HG02623 (cell line): ENCODE measurements around the gene TYRO3.

ENCODE experiments used
- ATAC-seq: cut with Tn5 transposase; IDR thresholded peaks from one replicate; pipeline ENCODE4 v1.9.1; 2021; ENCODE audit warnings: moderate library complexity; ENCODE audit not compliant: unreplicated experiment

TYRO3 gene

DNA sequence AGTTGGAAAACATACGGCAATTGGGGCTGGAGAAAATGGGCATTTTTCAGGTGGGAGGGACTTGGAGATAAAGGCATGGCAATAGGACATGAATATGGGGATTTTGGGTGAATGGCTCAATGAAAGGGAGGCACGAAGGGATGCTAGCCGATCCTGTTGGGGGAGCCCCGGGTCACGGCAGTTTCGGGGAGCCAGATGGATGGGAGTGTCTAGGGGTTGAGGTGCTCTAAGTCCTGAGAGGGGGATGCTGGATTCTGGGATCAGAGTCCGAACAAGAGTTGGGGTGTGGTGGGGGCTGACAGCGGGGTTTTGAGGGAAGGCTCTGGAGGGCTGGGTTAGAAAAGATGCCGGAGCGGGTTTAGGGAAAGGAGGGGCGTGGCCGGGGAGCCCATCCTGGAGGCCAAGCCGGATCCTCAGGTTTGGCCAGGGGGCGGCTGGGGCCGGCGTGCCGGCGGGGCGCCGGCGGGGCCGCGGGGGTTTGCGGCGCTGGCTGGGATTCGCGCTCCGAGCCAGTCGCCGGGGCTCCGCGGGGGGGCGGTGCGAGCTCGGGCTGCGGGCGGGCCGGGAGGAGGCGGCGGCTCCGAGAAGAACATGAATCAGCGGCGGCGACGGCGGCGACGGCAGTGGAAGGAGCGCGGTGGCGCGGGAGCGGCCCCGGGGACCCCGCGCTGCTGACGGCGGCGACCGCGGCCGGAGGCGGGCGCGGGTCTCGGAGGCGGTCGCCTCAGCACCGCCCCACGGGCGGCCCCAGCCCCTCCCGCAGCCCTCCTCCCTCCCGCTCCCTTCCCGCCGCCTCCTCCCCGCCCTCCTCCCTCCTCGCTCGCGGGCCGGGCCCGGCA lies at the start of gene TYRO3:
Gene TYRO3 (plus strand): TSS at position 813 of the 839 bp plus-strand sequence. CDS start 46 bp downstream, outside the sequence.
- no peak for ATAC-seq

DNA sequence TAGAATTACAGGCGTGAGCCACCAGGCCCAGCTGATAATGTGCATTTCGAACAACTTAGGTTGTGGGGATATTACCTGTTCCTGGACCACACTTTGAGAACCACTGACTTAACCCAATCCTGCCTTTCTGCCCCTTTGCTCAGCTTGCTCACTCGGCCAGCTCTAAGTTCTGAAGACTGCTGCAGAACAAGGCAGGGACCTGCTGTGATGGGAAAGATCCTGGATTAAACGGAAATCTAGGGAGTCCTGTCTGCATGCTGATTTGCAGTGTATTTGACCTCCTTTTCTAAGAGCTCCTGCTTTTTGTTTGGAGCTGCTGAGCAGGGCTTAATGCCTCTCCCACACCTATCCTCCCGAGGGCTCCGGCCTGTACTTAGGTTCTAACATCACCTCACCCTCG lies 48.3 kb upstream of the TYRO3 start:
- no peak for ATAC-seq

GRCh38 chr15:41511331-41511898 lies 47.6 kb upstream of the TYRO3 start:
- no peak for ATAC-seq

DNA sequence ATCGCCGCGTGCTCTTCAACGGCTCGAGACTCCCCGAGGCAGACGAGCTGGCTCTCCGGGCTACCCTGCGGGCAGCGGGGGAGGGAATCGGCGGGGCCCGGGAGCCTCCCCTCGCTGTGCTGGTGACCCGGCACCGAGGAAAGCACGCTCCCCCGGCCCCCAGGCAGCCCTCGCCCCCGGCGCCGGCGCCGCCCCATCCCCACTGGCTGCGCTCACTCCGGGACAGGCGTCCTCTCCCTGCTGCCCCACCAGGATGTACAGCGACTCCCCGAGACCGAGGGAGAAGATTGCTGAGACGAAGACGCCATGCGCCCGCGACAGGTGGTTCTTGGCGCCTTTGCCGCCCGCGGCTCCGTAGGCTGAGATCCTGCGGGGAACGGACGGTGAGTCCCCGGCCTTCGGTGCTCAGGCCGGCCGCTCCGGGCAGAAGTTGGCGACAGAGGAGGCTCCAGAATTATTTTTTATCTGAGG lies 47.1 kb upstream of the TYRO3 start:
- ATAC-seq, result no peak

GRCh38 chr15:41512512-41512939 lies 46.5 kb upstream of the TYRO3 start:
- ATAC-seq, result no peak

GRCh38 chr15:41512940-41513505 lies 46.0 kb upstream of the TYRO3 start:
- no peak for ATAC-seq

GRCh38 chr15:41513506-41514227 lies 45.3 kb upstream of the TYRO3 start, which contains the start of gene LTK:
Gene LTK, minus strand, starts transcription at chr15:41513827. Its CDS starts 118 bp downstream, at chr15:41513709.
- no peak for ATAC-seq

- no peak for ATAC-seq
Observed at GRCh38 chr15:41517895-41518449, 41.0 kb upstream of the TYRO3 start.

DNA sequence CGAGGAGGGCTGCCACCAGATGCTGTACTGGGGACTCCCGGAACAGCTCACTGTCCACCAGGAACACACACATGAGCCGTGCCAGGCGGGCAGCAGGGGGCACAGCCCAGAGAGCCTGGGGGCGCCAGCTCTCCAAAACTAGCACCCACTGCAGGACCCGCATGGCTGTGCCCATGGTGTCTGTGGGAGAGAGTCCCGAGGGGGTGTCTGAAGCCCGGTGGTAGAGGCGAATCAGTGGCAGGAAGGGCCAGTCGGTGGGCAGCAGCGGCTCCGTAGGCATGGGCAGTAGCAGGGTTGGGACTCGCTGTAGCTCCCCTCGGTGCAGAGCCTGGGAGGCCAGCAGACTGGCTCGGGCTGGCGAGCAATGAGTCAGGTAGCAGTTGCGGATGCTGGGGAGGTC lies 38.4 kb upstream of the TYRO3 start:
- no peak for ATAC-seq

DNA sequence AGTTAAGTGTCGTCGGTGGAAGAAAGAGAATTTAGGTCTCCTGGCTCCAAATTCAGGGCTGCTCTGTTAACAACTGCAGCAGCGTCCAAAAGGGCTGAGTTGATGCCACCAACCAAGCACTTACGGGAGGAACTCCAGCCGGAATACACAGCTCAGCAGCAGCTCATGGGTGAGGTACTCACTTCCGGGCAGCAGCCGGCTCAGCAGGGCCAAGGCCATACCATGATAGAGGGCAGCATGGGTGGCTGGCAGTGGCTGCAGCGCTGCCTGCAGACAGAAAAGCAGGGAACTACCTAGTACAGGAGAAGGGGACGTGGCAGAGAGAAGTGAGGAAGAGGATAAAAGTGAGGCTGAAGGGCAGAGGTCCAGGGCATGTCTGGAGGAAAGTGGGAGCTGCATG lies 37.4 kb upstream of the TYRO3 start:
- ATAC-seq, result no peak

GRCh38 chr15:41523097-41523496 lies 35.9 kb upstream of the TYRO3 start:
- no peak for ATAC-seq

DNA sequence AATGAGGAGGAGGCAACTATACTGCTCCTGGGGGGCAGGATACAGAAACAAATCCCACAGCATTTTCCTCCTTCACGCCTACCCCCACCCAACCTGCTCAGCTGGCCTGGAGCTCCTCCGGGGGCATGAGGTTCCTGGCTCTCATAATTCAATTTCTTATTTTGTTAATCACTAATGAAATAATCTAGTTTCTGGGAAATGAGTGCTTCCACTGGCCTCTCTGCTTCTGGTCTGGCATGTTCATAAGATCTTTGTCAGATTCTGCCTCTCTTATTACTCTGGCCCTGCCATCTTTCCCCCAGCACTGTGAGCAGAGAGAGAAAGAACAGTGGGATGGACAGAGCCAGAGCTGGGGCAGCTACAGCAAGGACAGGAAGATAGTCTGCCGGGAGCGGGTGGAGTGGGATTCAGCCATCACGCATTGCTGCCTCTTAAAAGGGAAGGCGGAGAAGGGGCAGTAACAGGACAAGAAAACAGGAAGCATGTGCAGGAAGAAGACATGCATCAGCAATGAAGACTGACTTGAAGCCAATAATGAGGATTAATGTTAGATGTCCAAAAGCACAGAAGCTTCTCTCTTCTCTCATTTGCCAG lies 28.6 kb upstream of the TYRO3 start:
- ATAC-seq, result no peak

DNA sequence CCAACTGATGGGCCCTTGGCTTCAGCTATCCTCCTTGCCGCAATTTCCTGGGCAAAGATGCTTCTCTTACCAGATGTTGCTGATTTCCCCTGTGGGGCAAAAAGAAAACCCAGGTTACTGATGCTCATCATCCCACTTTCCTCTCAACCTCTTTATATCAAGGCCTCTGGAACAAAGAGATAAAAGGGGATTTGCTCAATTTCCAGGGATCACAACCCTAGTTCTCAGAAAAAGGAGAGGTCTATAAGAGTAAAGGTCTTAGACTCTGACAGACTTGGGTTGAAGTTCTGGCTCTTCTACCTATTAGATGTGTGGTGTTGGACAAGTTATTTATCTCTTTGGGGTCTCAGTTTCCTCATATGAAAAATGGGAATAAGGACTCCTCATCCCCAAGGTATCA lies 23.5 kb upstream of the TYRO3 start:
- ATAC-seq, result no peak

DNA sequence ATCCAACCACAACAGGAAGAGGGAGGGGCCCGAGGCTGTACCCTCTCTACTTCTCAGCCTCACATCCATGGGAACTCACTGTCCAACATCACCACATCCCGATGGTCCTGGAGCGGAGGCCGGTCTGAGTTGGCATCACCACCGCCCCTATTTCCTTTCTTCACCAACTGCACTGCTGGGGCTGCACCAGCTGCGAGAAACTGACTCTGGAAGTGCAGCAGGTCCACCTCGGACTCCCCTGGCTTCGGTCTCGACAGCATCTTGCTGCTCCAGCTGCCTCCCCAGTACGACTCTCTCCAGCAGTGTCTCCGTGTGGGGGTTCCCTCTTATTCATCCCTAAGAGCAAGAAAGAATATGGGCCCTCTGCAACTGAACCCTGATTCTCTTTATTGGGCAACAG lies 22.1 kb upstream of the TYRO3 start:
- ATAC-seq, result no peak

DNA sequence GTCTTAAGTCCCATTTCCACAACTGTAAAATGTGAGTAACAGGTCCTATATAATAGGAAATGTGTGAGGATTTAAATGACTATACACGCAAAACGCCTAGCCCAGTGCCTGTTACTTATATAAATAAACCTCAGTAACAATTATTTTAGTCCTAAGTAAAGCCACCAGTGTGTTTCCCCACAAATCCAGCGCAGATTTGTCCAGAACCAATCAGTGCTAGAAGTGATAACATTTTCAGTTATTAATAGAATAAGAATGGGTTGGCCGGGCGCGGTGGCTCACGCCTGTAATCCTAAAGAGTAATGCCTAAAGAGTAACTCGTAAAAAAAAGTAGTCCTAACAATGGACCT lies 15.5 kb upstream of the TYRO3 start:
- no peak for ATAC-seq

DNA sequence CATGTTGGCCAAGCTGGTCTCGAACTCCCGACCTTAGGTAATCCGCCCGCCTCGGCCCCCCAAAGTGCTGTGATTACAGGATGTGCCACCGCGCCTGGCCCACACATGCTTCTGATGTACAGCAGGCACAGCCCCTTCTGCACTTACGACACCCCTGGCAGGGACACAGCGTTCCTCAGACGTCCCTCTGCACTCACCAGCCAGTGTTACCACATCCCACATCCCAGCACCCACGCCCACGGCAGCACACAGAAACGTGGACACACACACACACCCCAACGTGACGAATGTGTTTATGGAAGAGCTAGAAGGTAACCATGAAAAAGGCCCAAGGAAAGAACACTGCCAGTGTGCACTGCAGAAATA lies 14.4 kb upstream of the TYRO3 start:
- no peak for ATAC-seq

- no peak for ATAC-seq
Observed at GRCh38 chr15:41545218-41545617, 13.8 kb upstream of the TYRO3 start.

DNA sequence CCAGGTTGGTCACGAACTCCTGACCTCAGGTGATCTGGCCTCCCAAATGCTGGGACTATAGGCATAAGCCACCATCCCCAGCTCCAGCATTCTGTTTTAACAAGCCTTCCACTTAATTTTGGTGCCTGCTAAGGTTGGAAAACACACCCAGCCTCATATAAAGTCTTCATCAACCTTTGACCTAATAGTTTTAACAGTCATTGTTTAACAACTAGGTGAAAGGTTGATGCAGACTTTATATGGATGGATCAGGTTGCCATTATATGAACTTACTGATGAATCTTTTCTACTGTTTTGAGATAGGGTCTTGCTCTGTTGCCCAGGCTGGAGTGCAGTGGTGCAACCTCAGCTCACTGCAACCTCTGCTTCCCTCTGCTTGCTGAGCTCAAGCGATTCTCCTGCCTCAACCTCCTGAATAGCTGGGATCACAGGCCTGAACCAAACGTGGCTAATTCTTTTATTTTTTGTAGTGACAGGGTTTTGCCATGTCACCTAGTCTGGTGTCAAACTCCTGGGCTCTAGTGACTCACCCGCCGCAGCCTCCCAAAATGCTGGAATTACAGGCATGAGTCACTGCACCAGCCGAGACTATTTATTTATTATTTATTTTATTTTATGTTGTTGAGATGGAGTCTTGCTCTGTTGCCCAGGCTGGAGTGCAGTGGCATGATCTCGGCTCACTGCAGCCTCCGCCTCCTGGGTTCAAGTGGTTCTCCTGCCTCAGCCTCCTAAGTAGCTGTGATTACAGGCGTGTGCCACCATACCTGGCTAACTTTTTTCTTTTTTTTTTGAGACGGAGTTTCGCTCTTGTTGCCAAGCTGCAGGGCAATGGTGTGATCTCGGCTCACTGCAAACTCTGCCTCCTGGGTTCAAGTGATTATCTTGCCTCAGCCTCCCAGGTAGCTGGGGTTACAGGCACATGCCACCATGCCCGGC lies 11.9 kb upstream of the TYRO3 start:
- ATAC-seq, result no peak

DNA sequence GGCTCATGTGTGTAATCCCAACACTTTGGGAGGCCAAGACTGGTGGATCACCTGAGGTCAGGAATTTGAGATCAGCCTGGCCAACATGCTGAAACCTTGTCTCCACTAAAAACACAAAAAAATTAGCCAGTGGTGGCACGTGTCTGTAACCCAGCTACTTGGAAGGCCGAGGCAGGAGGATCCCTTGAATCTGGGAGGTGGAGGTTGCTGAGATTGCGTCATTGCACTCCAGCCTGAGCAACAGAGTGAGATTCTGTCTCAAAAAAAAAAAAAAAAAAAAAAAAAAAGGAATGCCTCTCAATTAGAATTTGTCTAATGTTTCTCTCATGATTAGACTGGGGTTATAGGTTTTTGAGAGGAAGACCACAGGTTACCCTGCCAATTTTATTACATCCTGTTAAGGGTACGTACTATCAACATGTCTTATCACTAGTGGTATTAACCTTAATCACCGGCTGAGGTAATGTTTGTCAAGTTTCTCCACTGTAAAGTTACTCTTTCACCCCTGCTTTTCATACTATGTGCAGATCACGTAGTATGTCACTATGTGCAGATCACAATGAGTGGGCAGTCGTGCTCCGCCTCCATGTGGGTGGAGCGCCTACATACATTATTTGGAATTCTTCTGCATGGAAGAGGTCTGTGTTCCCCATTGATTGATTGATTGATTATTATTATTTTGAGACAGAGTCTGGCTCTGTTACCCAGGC lies 8.8 kb upstream of the TYRO3 start:
- ATAC-seq, result no peak
